ENCODE measurements around the gene RBP3.

RBP3 gene

GRCh38 chr10:47366181-47366631 is 18.0 kb downstream of the RBP3 start:
- DNase-seq (ENCODE audit: low read depth, low spot score): no peak
- Histone ChIP-seq H3K27ac (ENCODE audit: low read length) (no peak overlapping the region), H3K9me3 (ENCODE audit: control insufficient read depth, insufficient read depth, low read length) (no peaks in the 10 kb centered on the region), H3K4me3 (ENCODE audit: low read length) (no peak overlapping the region), H3K27me3 (ENCODE audit: control insufficient read depth, insufficient read depth, low read length) (no peaks in the 10 kb centered on the region), H3K36me3 (ENCODE audit: control insufficient read depth, insufficient read depth, low read length) (no peaks in the 10 kb centered on the region), H3K4me1 (ENCODE audit: control insufficient read depth, insufficient read depth, low read length) (no peaks in the 10 kb centered on the region; the same call in 1 of the 2 replicates)
- no CpG with 5 or more reads among the region's 5 CpGs for WGBS (ENCODE audit: insufficient coverage, insufficient read length)

GRCh38 chr10:47366731-47367460 is 18.7 kb downstream of the RBP3 start:
- H3K36me3 ChIP-seq (ENCODE audit: control insufficient read depth, insufficient read depth, low read length): no peaks in the 10 kb centered on the region
- no CpG with 5 or more reads among the region's 8 CpGs for WGBS (ENCODE audit: insufficient coverage, insufficient read length)
- H3K9me3 ChIP-seq (ENCODE audit: control insufficient read depth, insufficient read depth, low read length): no peaks in the 10 kb centered on the region
- no peak for DNase-seq (ENCODE audit: low read depth, low spot score)
- no peaks in the 10 kb centered on the region; the same call in 1 of the 2 replicates for H3K4me1 ChIP-seq (ENCODE audit: control insufficient read depth, insufficient read depth, low read length)
- H3K4me3 ChIP-seq (ENCODE audit: low read length): no peak overlapping the region
- H3K27me3 ChIP-seq (ENCODE audit: control insufficient read depth, insufficient read depth, low read length): no peaks in the 10 kb centered on the region
- H3K27ac ChIP-seq (ENCODE audit: low read length): no peak overlapping the region

DNA sequence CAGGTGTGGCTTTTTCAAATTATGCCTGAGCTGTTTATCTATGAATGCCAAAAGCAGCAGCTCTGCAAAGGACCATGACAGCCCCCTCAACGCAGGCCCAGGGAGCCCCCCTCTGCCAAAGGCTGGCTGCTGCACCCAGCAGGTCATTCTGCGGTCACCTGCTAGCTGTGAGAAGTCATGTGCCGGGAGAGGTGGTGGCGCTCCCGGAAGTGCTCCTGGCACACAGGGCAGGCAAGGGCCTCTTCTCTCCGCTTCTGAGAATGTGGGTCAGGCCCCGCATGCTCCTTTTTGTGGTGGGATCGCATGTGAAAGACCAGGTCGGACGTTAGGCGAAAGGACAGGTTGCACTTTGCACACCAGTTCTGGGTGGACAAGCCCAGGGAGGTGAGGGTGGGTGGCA is 19.5 kb downstream of the RBP3 start:
- Histone ChIP-seq H3K4me1 (ENCODE audit: control insufficient read depth, insufficient read depth, low read length) (peaks cover 2% of the 10 kb centered on the region), H3K9me3 (ENCODE audit: control insufficient read depth, insufficient read depth, low read length) (no peaks in the 10 kb centered on the region), H3K27me3 (ENCODE audit: control insufficient read depth, insufficient read depth, low read length) (no peaks in the 10 kb centered on the region), H3K27ac (ENCODE audit: low read length) (no peak overlapping the region), H3K36me3 (ENCODE audit: control insufficient read depth, insufficient read depth, low read length) (no peaks in the 10 kb centered on the region), H3K4me3 (ENCODE audit: low read length) (no peak overlapping the region)
- no CpG with 5 or more reads among the region's 11 CpGs for WGBS (ENCODE audit: insufficient coverage, insufficient read length)
- no peak for DNase-seq (ENCODE audit: low read depth, low spot score)

- no peaks in the 10 kb centered on the region for H3K9me3 ChIP-seq (ENCODE audit: control insufficient read depth, insufficient read depth, low read length)
- WGBS (ENCODE audit: insufficient coverage, insufficient read length): no CpG with 5 or more reads among the region's 24 CpGs
- peaks cover 5% of the 10 kb centered on the region for H3K4me1 ChIP-seq (ENCODE audit: control insufficient read depth, insufficient read depth, low read length)
- H3K36me3 ChIP-seq (ENCODE audit: control insufficient read depth, insufficient read depth, low read length): no peaks in the 10 kb centered on the region
- no peak overlapping the region for H3K27ac ChIP-seq (ENCODE audit: low read length)
- DNase-seq (ENCODE audit: low read depth, low spot score): no peak
- H3K27me3 ChIP-seq (ENCODE audit: control insufficient read depth, insufficient read depth, low read length): no peaks in the 10 kb centered on the region
- no peak overlapping the region for H3K4me3 ChIP-seq (ENCODE audit: low read length)
These were observed 20.4 kb downstream of the RBP3 start for GRCh38 chr10:47368431-47369180.

DNA sequence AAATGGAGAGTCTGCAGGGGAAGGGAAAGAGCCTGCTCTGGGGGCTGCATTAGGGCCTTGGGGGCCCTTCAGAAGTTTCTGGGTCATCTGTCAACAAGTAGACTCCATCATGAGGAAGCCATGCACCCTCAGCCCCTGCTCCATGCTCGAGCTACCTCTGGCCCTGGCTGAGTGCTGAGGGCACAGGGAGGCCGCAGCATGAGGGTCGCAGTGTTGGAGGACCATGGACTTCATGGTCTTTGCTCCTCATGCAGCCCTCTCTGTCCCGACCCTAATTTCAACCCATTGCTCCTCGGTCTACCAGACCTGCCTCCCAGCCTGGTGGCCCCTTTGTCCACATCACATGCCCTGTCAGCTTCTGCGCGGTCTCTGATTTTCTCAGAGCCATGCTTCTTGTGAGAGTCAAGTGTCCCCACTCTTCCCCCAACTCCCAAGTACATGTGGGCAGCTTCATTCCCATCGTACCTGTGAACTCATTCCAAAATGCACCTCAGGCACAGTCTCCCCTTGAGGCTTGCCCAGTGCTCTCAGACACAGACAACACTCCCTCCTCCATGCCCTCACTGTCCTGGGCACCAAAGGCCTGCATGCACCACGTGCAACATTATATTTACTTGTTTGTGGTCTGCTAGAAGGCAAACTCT is 21.2 kb downstream of the RBP3 start:
- no peaks in the 10 kb centered on the region for H3K27me3 ChIP-seq (ENCODE audit: control insufficient read depth, insufficient read depth, low read length)
- no peak for DNase-seq (ENCODE audit: low read depth, low spot score)
- H3K4me1 ChIP-seq (ENCODE audit: control insufficient read depth, insufficient read depth, low read length): peaks cover 5% of the 10 kb centered on the region
- no peaks in the 10 kb centered on the region for H3K36me3 ChIP-seq (ENCODE audit: control insufficient read depth, insufficient read depth, low read length)
- no peak overlapping the region for H3K4me3 ChIP-seq (ENCODE audit: low read length)
- no peaks in the 10 kb centered on the region for H3K9me3 ChIP-seq (ENCODE audit: control insufficient read depth, insufficient read depth, low read length)
- no peak overlapping the region for H3K27ac ChIP-seq (ENCODE audit: low read length)
- no CpG with 5 or more reads among the region's 9 CpGs for WGBS (ENCODE audit: insufficient coverage, insufficient read length)

DNA sequence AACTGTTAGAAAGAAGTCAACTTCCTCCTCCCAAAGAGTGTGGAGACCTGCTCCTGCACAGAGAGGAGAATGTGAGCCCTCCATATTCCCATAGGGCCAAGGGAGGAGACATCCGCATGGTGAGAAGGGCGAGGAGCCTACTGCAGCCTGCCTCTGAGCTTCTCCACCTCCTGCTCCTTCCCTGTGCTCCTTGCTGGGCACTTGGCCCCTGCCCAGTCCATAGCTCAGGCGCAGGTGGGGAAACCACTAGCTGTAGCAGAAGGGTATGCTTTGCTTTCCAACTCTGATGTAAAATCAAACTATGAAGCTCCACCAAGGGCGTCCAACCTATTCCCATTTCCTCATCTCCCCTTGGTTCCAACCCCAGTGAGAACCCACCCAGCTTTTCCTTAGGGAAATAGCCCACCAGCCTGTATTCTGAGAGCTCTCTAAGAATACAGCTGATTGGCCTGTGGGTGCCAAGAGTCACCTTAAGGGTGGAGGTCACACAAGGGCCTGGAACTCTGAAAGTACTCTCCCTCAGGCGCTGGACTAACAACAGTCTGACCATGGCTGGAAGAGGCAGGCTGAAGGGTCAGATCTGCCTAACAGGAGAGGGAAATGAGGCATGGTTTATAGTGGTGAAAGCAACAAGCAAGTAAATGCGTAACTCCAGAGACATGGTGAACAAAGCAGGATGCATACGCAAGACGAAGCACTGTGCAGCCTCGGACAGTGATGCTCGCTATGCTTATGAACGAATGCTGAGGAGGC is 22.0 kb downstream of the RBP3 start:
- no CpG with 5 or more reads among the region's 11 CpGs for WGBS (ENCODE audit: insufficient coverage, insufficient read length)
- Histone ChIP-seq H3K4me1 (ENCODE audit: control insufficient read depth, insufficient read depth, low read length) (peaks cover 5% of the 10 kb centered on the region), H3K9me3 (ENCODE audit: control insufficient read depth, insufficient read depth, low read length) (no peaks in the 10 kb centered on the region), H3K27ac (ENCODE audit: low read length) (no peak overlapping the region), H3K36me3 (ENCODE audit: control insufficient read depth, insufficient read depth, low read length) (no peaks in the 10 kb centered on the region), H3K4me3 (ENCODE audit: low read length) (no peak overlapping the region), H3K27me3 (ENCODE audit: control insufficient read depth, insufficient read depth, low read length) (no peaks in the 10 kb centered on the region)
- DNase-seq (ENCODE audit: low read depth, low spot score): no peak

- Histone ChIP-seq H3K9me3 (ENCODE audit: control insufficient read depth, insufficient read depth, low read length) (no peaks in the 10 kb centered on the region), H3K4me1 (ENCODE audit: control insufficient read depth, insufficient read depth, low read length) (peaks cover 5% of the 10 kb centered on the region), H3K36me3 (ENCODE audit: control insufficient read depth, insufficient read depth, low read length) (no peaks in the 10 kb centered on the region), H3K27me3 (ENCODE audit: control insufficient read depth, insufficient read depth, low read length) (no peaks in the 10 kb centered on the region), H3K4me3 (ENCODE audit: low read length) (no peak overlapping the region), H3K27ac (ENCODE audit: low read length) (no peak overlapping the region)
- DNase-seq (ENCODE audit: low read depth, low spot score): no peak
- no CpG with 5 or more reads among the region's 7 CpGs for WGBS (ENCODE audit: insufficient coverage, insufficient read length)
These were observed 22.7 kb downstream of the RBP3 start for GRCh38 chr10:47370878-47371277.

GRCh38 chr10:47371629-47372485 is 23.7 kb downstream of the RBP3 start:
- no CpG with 5 or more reads among the region's 7 CpGs for WGBS (ENCODE audit: insufficient coverage, insufficient read length)
- Histone ChIP-seq H3K36me3 (ENCODE audit: control insufficient read depth, insufficient read depth, low read length) (no peaks in the 10 kb centered on the region), H3K9me3 (ENCODE audit: control insufficient read depth, insufficient read depth, low read length) (no peaks in the 10 kb centered on the region), H3K27me3 (ENCODE audit: control insufficient read depth, insufficient read depth, low read length) (no peaks in the 10 kb centered on the region), H3K27ac (ENCODE audit: low read length) (no peak overlapping the region), H3K4me1 (ENCODE audit: control insufficient read depth, insufficient read depth, low read length) (peaks cover 5% of the 10 kb centered on the region), H3K4me3 (ENCODE audit: low read length) (no peak overlapping the region)
- no peak for DNase-seq (ENCODE audit: low read depth, low spot score)

DNA sequence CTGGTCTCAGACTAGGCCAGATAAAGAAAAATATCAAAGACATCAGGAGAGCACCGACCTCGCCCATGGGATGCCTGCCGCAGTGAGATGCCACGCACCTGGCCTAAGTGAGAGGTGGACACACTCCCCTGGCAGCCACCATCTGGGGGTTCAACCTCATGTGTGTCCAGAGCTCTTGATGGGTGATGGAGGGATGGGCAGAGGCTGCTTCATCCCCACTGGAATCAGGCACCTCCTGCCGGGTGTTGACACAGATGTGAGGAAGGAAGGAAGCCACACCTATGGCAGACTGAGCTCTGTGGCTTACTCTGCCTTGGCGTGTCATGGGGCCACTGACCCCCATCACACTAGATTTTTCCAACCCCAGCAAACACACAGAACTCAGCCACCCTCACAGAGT is 24.6 kb downstream of the RBP3 start:
- no peak overlapping the region for H3K4me3 ChIP-seq (ENCODE audit: low read length)
- H3K4me1 ChIP-seq (ENCODE audit: control insufficient read depth, insufficient read depth, low read length): peaks cover 5% of the 10 kb centered on the region
- no peaks in the 10 kb centered on the region for H3K27me3 ChIP-seq (ENCODE audit: control insufficient read depth, insufficient read depth, low read length)
- no CpG with 5 or more reads among the region's 6 CpGs for WGBS (ENCODE audit: insufficient coverage, insufficient read length)
- no peaks in the 10 kb centered on the region for H3K36me3 ChIP-seq (ENCODE audit: control insufficient read depth, insufficient read depth, low read length)
- H3K9me3 ChIP-seq (ENCODE audit: control insufficient read depth, insufficient read depth, low read length): no peaks in the 10 kb centered on the region
- no peak for DNase-seq (ENCODE audit: low read depth, low spot score)
- no peak overlapping the region for H3K27ac ChIP-seq (ENCODE audit: low read length)

Measured in iPS DF 6.9 (cell line).